MM.1S (cell line): ENCODE results near the gene TP73.

Source experiments
- CTCF ChIP-seq: fragments of 300-600 bp; sonication (generic); IDR thresholded peaks from 2 replicates; pipeline ENCODE4 v1.5.1; 2016; ENCODE audit warnings: antibody characterized with exemption, low read length, mixed read lengths
- EZH2 ChIP-seq: fragments of 300-600 bp; sonication (generic); optimal IDR thresholded peaks from 2 replicates; pipeline ENCODE3; 2017; ENCODE audit warnings: low read depth, mild to moderate bottlenecking, antibody characterized with exemption, low read length, mixed read lengths

GRCh38 chr1:3743421-3743820 is 91.1 kb downstream of the TP73 start:
- TF ChIP-seq CTCF = no peak
- no peak for TF ChIP-seq EZH2
